Measurements from ENCODE around the gene TRERF1.
A peak's percentile ranks its signal among the peaks of the same experiment; 100 is the strongest.

The TRERF1 gene

GRCh38 chr6:42354702-42355101 lies 97.0 kb downstream of the TRERF1 start:
- no peaks in the 10 kb centered on the region for H3K36me3 ChIP-seq (ENCODE audit: control insufficient read depth in 2 of 2, insufficient read depth in 1 of 2, low read length in 2 of 2)
- CTCF ChIA-PET, result no interaction called here
- H3K4me1 ChIP-seq (ENCODE audit: control insufficient read depth, insufficient read depth, low read length), result peaks cover 3% of the 10 kb centered on the region; the same call in 1 of the 2 replicates
- H3K27ac ChIP-seq (ENCODE audit: extremely low read depth, low read depth, low read length), result no peak overlapping the region
- no peak overlapping the region for H3K4me3 ChIP-seq (ENCODE audit: low read depth, low read length)
- H3K9me3 ChIP-seq (ENCODE audit: control insufficient read depth, insufficient read depth, low read depth, low read length), result no peaks in the 10 kb centered on the region
- POLR2A ChIA-PET, result no interaction called here
- TF ChIP-seq ZNF138 (tag by site-specific recombination; IDR thresholded peaks at IDR 0.05; ENCODE audit: borderline replicate concordance), result no peak
- TF ChIP-seq KLF1 (tag by site-specific recombination; IDR thresholded peaks at IDR 0.05), result no peak
- no peak for TF ChIP-seq ZSCAN18 (tag by site-specific recombination; IDR thresholded peaks at IDR 0.05)
- no peak for TF ChIP-seq ZNF324 (tag by site-specific recombination; IDR thresholded peaks at IDR 0.05)
- TF ChIP-seq ZNF24 (tag by site-specific recombination; IDR thresholded peaks at IDR 0.05), result no peak
- TF ChIP-seq ZNF704 (tag by site-specific recombination; IDR thresholded peaks at IDR 0.05), result no peak
- no peak for TF ChIP-seq OSR2 (tag by site-specific recombination; IDR thresholded peaks at IDR 0.05)
- no peak for TF ChIP-seq ZBTB8A (tag by site-specific recombination; IDR thresholded peaks at IDR 0.05)

- Histone ChIP-seq H3K36me3 (ENCODE audit: control insufficient read depth in 2 of 2, insufficient read depth in 1 of 2, low read length in 2 of 2) (no peaks in the 10 kb centered on the region), H3K4me3 (ENCODE audit: low read depth, low read length) (no peak overlapping the region), H3K27ac (ENCODE audit: extremely low read depth, low read depth, low read length) (no peak overlapping the region), H3K4me1 (ENCODE audit: control insufficient read depth, insufficient read depth, low read length) (peaks cover 3% of the 10 kb centered on the region; the same call in 1 of the 2 replicates), H3K9me3 (ENCODE audit: control insufficient read depth, insufficient read depth, low read depth, low read length) (no peaks in the 10 kb centered on the region)
- ChIA-PET CTCF (interaction anchor here (0.5 to 1.5 kb wide), 4 partner anchors 10 to 608 kb away, joined by 3 to 5 read pairs (median 3); no protein-coding TSS in a partner anchor), POLR2A (no interaction called here)
- no peak for TF ChIP-seq ZSCAN23 (tag by site-specific recombination; IDR thresholded peaks at IDR 0.05)
- TF ChIP-seq ZNF585B (tag by site-specific recombination; IDR thresholded peaks at IDR 0.05), result peak; percentile 7; the same call in 1 of the 2 replicates
- peak; percentile 58 for TF ChIP-seq KLF1 (tag by site-specific recombination; IDR thresholded peaks at IDR 0.05)
- TF ChIP-seq ZNF23 (tag by site-specific recombination; IDR thresholded peaks at IDR 0.05; ENCODE audit: borderline replicate concordance), result no peak
Measured at GRCh38 chr6:42352856-42353564, 98.7 kb downstream of the TRERF1 start.

GRCh38 chr6:42350911-42351310 lies 100.8 kb downstream of the TRERF1 start:
- no peak for TF ChIP-seq ZNF664 (tag by site-specific recombination; IDR thresholded peaks at IDR 0.05)
- no peak for TF ChIP-seq ZSCAN16 (tag by site-specific recombination; IDR thresholded peaks at IDR 0.05)
- TF ChIP-seq ZNF571 (tag by site-specific recombination; IDR thresholded peaks at IDR 0.05), result no peak
- TF ChIP-seq ZNF488 (tag by site-specific recombination; IDR thresholded peaks at IDR 0.05), result no peak
- no peak for TF ChIP-seq ZNF658 (tag by site-specific recombination; IDR thresholded peaks at IDR 0.05)
- TF ChIP-seq ZNF24 (tag by site-specific recombination; IDR thresholded peaks at IDR 0.05), result no peak
- no peak for TF ChIP-seq ZNF449 (tag by site-specific recombination; IDR thresholded peaks at IDR 0.05)
- no peak for TF ChIP-seq ZNF596 (tag by site-specific recombination; IDR thresholded peaks at IDR 0.05)
- no peak for TF ChIP-seq ZNF76 (tag by site-specific recombination; IDR thresholded peaks at IDR 0.05; ENCODE audit: borderline replicate concordance, low read depth)
- no peak for TF ChIP-seq ZNF529 (tag by site-specific recombination; IDR thresholded peaks at IDR 0.05; ENCODE audit: insufficient replicate concordance)
- no peak for TF ChIP-seq ZNF324 (tag by site-specific recombination; IDR thresholded peaks at IDR 0.05)
- no peak for TF ChIP-seq KLF7 (tag by site-specific recombination; IDR thresholded peaks at IDR 0.05; ENCODE audit: borderline replicate concordance)
- TF ChIP-seq ZNF133 (tag by site-specific recombination; IDR thresholded peaks at IDR 0.05), result no peak
- POLR2A ChIA-PET, result no interaction called here
- H3K4me3 ChIP-seq (ENCODE audit: low read depth, low read length), result no peak overlapping the region

More at GRCh38 chr6:42350911-42351310, 100.8 kb downstream of the TRERF1 start:
- H3K27ac ChIP-seq (ENCODE audit: extremely low read depth, low read depth, low read length), result no peak overlapping the region
- no peaks in the 10 kb centered on the region for H3K36me3 ChIP-seq (ENCODE audit: control insufficient read depth in 2 of 2, insufficient read depth in 1 of 2, low read length in 2 of 2)
- H3K9me3 ChIP-seq (ENCODE audit: control insufficient read depth, insufficient read depth, low read depth, low read length), result no peaks in the 10 kb centered on the region
- H3K4me1 ChIP-seq (ENCODE audit: control insufficient read depth, insufficient read depth, low read length), result peaks cover 3% of the 10 kb centered on the region; the same call in 1 of the 2 replicates
- CTCF ChIA-PET, result interaction anchor here (0.7 to 2.1 kb wide), 4 partner anchors 42 to 197 kb away, joined by 3 to 9 read pairs (median 4); no protein-coding TSS in a partner anchor
